ENCODE results near the gene LSM4.
"Not testable (repeated sequence)": the region's sequence is repeated elsewhere in the genome, so short reads cannot be mapped to it uniquely, and the experiment has no call there.

LSM4 gene

GRCh38 chr19:18322759-18323460, at the start of gene LSM4:
Gene LSM4, minus strand, starts transcription at chr19:18323076. Its CDS starts 56 bp downstream, at chr19:18323020.
- peak; percentile 89 for DNase-seq (ENCODE audit: low read depth)
- peak within 1 kb of the TSS; percentile 77 for H3K4me3 ChIP-seq (ENCODE audit: low read length)
- peak; percentile 52 for TF ChIP-seq CTCF (conservative IDR thresholded peaks at IDR 0.05; ENCODE audit: low read depth, low read length)

- no peak overlapping the region for H3K4me3 ChIP-seq (ENCODE audit: low read length)
- DNase-seq (ENCODE audit: low read depth) = no peak
- no peak for TF ChIP-seq CTCF (conservative IDR thresholded peaks at IDR 0.05; ENCODE audit: low read depth, low read length)
Measured at GRCh38 chr19:18368504-18369222, 45.8 kb upstream of the LSM4 start.

- H3K4me3 ChIP-seq (ENCODE audit: low read length) = no peak overlapping the region
- no peak for TF ChIP-seq CTCF (conservative IDR thresholded peaks at IDR 0.05; ENCODE audit: low read depth, low read length)
- no peak for DNase-seq (ENCODE audit: low read depth)
Measured at GRCh38 chr19:18366021-18366435, 43.2 kb upstream of the LSM4 start.

GRCh38 chr19:18364826-18365528, 42.1 kb upstream of the LSM4 start:
- TF ChIP-seq CTCF (conservative IDR thresholded peaks at IDR 0.05; ENCODE audit: low read depth, low read length) = no peak
- H3K4me3 ChIP-seq (ENCODE audit: low read length) = no peak overlapping the region
- DNase-seq (ENCODE audit: low read depth) = peak; percentile 100

- not testable (repeated sequence) for DNase-seq (ENCODE audit: low read depth)
Measured at GRCh38 chr19:18364277-18364825, 41.5 kb upstream of the LSM4 start.

GRCh38 chr19:18363787-18364186, 40.9 kb upstream of the LSM4 start:
- no peak for DNase-seq (ENCODE audit: low read depth)
- no peak overlapping the region for H3K4me3 ChIP-seq (ENCODE audit: low read length)
- TF ChIP-seq CTCF (conservative IDR thresholded peaks at IDR 0.05; ENCODE audit: low read depth, low read length) = no peak

More at GRCh38 chr19:18364277-18364825, 41.5 kb upstream of the LSM4 start:
- not testable (repeated sequence) for H3K4me3 ChIP-seq (ENCODE audit: low read length)

GRCh38 chr19:18362934-18363542, 40.2 kb upstream of the LSM4 start:
- no peak for TF ChIP-seq CTCF (conservative IDR thresholded peaks at IDR 0.05; ENCODE audit: low read depth, low read length)
- no peak for DNase-seq (ENCODE audit: low read depth)
- no peak overlapping the region for H3K4me3 ChIP-seq (ENCODE audit: low read length)
